ENCODE measurements around the gene SCYGR5. TPM values are rescaled to one million over a fixed set of nuclear protein-coding genes. Genes with fewer than 3 reads are reported as not detected.

Gene SCYGR5
- polyA plus RNA-seq, 3 donors: not detected

GRCh38 chr2:227629435-227629834 lies 37.2 kb upstream of the SCYGR5 start:
- Histone ChIP-seq H4K20me1 (ENCODE audit: insufficient read depth, low read length) (no peaks in the 10 kb centered on the region), H2AFZ (ENCODE audit: insufficient read depth, low read depth, low read length, poor library complexity, severe bottlenecking) (no peak overlapping the region), H3K36me3 (replicated peaks in 1 of 2; ENCODE audit: control insufficient read depth in 1 of 2, insufficient read depth in 2 of 2, low read length in 2 of 2) (no peaks in the 10 kb centered on the region), H3K4me3 (replicated peaks in 1 of 3; ENCODE audit: low read depth in 2 of 3, low read length in 3 of 3) (no peak overlapping the region), H3K4me1 (ENCODE audit: control insufficient read depth in 1 of 2, insufficient read depth in 2 of 2, low read length in 2 of 2) (no peaks in the 10 kb centered on the region), H3K9ac (ENCODE audit: insufficient read depth, low read length, poor library complexity, severe bottlenecking) (no peak overlapping the region), H3K9me3 (replicated peaks in 1 of 2; ENCODE audit: control insufficient read depth in 1 of 2, insufficient read depth in 1 of 2, low read length in 2 of 2) (no peaks in the 10 kb centered on the region), H3K27ac (ENCODE audit: low read depth in 1 of 2, low read length in 2 of 2) (no peak overlapping the region), H3K79me2 (ENCODE audit: insufficient read depth, low read length) (no peaks in the 10 kb centered on the region), H3K4me2 (replicated peaks; ENCODE audit: extremely low read depth, low read length, poor library complexity, severe bottlenecking) (no peak overlapping the region), H3K27me3 (ENCODE audit: control insufficient read depth in 2 of 2, insufficient read depth in 2 of 2, low read length in 2 of 2) (peaks cover 5% of the 10 kb centered on the region in 2 donors)
- DNase-seq: no peak
- intact Hi-C loops (cut with micrococcal nuclease): no loop called here
- H3K4me1 Mint-ChIP-seq: no peaks in the 10 kb centered on the region
- TF ChIP-seq, protein P1, sequence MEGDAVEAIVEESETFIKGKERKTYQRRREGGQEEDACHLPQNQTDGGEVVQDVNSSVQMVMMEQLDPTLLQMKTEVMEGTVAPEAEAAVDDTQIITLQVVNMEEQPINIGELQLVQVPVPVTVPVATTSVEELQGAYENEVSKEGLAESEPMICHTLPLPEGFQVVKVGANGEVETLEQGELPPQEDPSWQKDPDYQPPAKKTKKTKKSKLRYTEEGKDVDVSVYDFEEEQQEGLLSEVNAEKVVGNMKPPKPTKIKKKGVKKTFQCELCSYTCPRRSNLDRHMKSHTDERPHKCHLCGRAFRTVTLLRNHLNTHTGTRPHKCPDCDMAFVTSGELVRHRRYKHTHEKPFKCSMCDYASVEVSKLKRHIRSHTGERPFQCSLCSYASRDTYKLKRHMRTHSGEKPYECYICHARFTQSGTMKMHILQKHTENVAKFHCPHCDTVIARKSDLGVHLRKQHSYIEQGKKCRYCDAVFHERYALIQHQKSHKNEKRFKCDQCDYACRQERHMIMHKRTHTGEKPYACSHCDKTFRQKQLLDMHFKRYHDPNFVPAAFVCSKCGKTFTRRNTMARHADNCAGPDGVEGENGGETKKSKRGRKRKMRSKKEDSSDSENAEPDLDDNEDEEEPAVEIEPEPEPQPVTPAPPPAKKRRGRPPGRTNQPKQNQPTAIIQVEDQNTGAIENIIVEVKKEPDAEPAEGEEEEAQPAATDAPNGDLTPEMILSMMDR (IDR thresholded peaks at IDR 0.05): no peak
- H3K4me3 Mint-ChIP-seq: no peak overlapping the region
- H3K27ac Mint-ChIP-seq: no peak overlapping the region
- H3K36me3 Mint-ChIP-seq: no peaks in the 10 kb centered on the region
- WGBS (ENCODE audit: insufficient coverage): 87% methylated on average over 4 of the region's 7 CpGs
- peaks cover 2 to 17% (median 5%) of the 10 kb centered on the region in 3 donors for H3K27me3 Mint-ChIP-seq (ENCODE audit: low read depth in 3 of 3)
- peaks cover 0 to 2% (median 0%) of the 10 kb centered on the region in 7 donors for H3K9me3 Mint-ChIP-seq

- no peak overlapping the region for H3K4me2 ChIP-seq (replicated peaks; ENCODE audit: extremely low read depth, low read length, poor library complexity, severe bottlenecking)
- H4K20me1 ChIP-seq (ENCODE audit: insufficient read depth, low read length): no peaks in the 10 kb centered on the region
- H3K9me3 ChIP-seq (replicated peaks in 1 of 2; ENCODE audit: control insufficient read depth in 1 of 2, insufficient read depth in 1 of 2, low read length in 2 of 2): no peaks in the 10 kb centered on the region
- intact Hi-C loops (cut with micrococcal nuclease): no loop called here
- no peak overlapping the region for H3K9ac ChIP-seq (ENCODE audit: insufficient read depth, low read length, poor library complexity, severe bottlenecking)
- H3K4me3 ChIP-seq (replicated peaks in 1 of 3; ENCODE audit: low read depth in 2 of 3, low read length in 3 of 3): no peak overlapping the region
- no peaks in the 10 kb centered on the region for H3K4me1 ChIP-seq (ENCODE audit: control insufficient read depth in 1 of 2, insufficient read depth in 2 of 2, low read length in 2 of 2)
- Mint-ChIP-seq H3K27me3 (ENCODE audit: low read depth in 3 of 3) (peaks cover 2 to 17% (median 5%) of the 10 kb centered on the region in 3 donors), H3K9me3 (peaks cover 0 to 2% (median 0%) of the 10 kb centered on the region in 7 donors), H3K4me1 (no peaks in the 10 kb centered on the region), H3K4me3 (no peak overlapping the region), H3K36me3 (no peaks in the 10 kb centered on the region), H3K27ac (no peak overlapping the region)
- no peaks in the 10 kb centered on the region for H3K36me3 ChIP-seq (replicated peaks in 1 of 2; ENCODE audit: control insufficient read depth in 1 of 2, insufficient read depth in 2 of 2, low read length in 2 of 2)
- no peak overlapping the region for H2AFZ ChIP-seq (ENCODE audit: insufficient read depth, low read depth, low read length, poor library complexity, severe bottlenecking)
- peaks cover 5% of the 10 kb centered on the region in 2 donors for H3K27me3 ChIP-seq (ENCODE audit: control insufficient read depth in 2 of 2, insufficient read depth in 2 of 2, low read length in 2 of 2)
- TF ChIP-seq, protein P1 (IDR thresholded peaks at IDR 0.05): no peak
- no peak overlapping the region for H3K27ac ChIP-seq (ENCODE audit: low read depth in 1 of 2, low read length in 2 of 2)
- H3K79me2 ChIP-seq (ENCODE audit: insufficient read depth, low read length): no peaks in the 10 kb centered on the region
- DNase-seq: no peak
- WGBS (ENCODE audit: insufficient coverage): 100% methylated on average over 2 of the region's 3 CpGs
Observed at GRCh38 chr2:227630322-227630721, 36.3 kb upstream of the SCYGR5 start.

All from CD14-positive monocyte (primary cell).